Neural progenitor cell (in vitro differentiated cells): ENCODE results near the gene OLFML2A.

Experiments
- EZH2 ChIP-seq: fragments of 200-600 bp; sonication (generic); IDR thresholded peaks from 2 replicates; pipeline ENCODE4 v1.6.1; 2017; ENCODE audit warnings: antibody characterized with exemption, mild to moderate bottlenecking, moderate library complexity
- EZH2phosphoT487 ChIP-seq: fragments of 200-600 bp; sonication (generic); IDR thresholded peaks from 2 replicates; pipeline ENCODE4 v1.6.1; 2017; ENCODE audit warnings: antibody characterized with exemption
- TF ChIP-seq, protein P1 (sequence below): fragments of 200-600 bp; sonication (generic); IDR thresholded peaks from 2 replicates; pipeline ENCODE4 v1.5.1; 2017; ENCODE audit warnings: antibody characterized with exemption, mild to moderate bottlenecking

DNA sequence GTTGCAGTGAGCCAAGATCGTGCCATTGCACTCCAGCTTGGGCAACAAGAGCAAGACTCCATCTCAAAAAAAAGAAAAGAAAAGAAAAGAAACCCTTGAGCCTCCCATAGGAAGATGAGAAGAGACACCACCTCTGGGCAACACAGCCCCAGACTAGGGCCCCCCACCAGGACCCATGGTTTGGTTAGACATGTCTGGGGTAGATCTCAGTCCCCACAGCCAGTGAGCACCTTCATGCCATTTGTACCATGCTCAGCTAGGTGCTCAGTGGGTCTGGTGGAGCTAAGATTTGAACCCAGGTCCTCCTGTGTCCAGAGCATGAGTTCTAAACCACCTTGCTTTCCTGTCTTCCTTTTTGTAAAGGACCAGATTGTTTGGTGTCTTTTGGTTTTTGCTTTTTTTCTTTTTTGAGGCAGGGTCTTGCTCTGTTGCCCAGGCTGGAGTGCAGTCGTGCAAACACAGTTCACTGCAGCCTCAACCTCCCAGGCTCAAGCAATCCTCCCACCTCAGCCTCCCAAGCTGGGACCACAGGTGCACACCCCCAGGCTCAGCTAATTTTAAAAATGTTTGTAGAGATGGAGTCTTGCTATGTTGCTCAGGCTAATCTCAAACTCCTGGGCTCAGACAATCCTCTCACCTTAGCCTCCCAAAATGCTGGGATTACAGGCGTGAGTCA, 11.7 kb downstream of the OLFML2A start:
- TF ChIP-seq, protein P1, sequence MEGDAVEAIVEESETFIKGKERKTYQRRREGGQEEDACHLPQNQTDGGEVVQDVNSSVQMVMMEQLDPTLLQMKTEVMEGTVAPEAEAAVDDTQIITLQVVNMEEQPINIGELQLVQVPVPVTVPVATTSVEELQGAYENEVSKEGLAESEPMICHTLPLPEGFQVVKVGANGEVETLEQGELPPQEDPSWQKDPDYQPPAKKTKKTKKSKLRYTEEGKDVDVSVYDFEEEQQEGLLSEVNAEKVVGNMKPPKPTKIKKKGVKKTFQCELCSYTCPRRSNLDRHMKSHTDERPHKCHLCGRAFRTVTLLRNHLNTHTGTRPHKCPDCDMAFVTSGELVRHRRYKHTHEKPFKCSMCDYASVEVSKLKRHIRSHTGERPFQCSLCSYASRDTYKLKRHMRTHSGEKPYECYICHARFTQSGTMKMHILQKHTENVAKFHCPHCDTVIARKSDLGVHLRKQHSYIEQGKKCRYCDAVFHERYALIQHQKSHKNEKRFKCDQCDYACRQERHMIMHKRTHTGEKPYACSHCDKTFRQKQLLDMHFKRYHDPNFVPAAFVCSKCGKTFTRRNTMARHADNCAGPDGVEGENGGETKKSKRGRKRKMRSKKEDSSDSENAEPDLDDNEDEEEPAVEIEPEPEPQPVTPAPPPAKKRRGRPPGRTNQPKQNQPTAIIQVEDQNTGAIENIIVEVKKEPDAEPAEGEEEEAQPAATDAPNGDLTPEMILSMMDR: no peak
- TF ChIP-seq EZH2phosphoT487: no peak
- TF ChIP-seq EZH2: no peak
